GM12878 (cell line): ENCODE measurements around the gene DDAH1. TPM values are rescaled to one million over a fixed set of nuclear protein-coding genes. Genes with fewer than 3 reads are reported as not detected.

Experiments used
- ATAC-seq: fragments of 200-7000 bp; cut with Tn5 transposase; 3 replicates; pipeline ENCODE4 v1.9.1; 2020; ENCODE audit warnings: mild to moderate bottlenecking, moderate library complexity
- BruUV-seq: library from RNA; stranded (reverse); fragments of 400-500 nt; replicated peaks from 2 replicates; lab custom pipeline; 2021; lab: Mats Ljungman, UMichigan
- CTCF ChIA-PET: fragments of 300-600 bp; sonication (Branson Sonifier 250); formaldehyde crosslinking; extraction: SDS; loops from one replicate; lab custom pipeline; 2021; ENCODE audit warnings: inconsistent platforms; lab: Yijun Ruan, JAX
- POLR2A ChIA-PET: fragments of 350-600 bp; formaldehyde crosslinking; extraction: SDS; loops from one replicate; lab custom pipeline; 2021; ENCODE audit warnings: inconsistent platforms; lab: Charles Lee
- RAD21 ChIA-PET: fragments of 300-600 bp; sonication (Branson Sonifier 250); formaldehyde crosslinking; loops from one replicate; lab custom pipeline; 2023; ENCODE audit warnings: antibody characterized with exemption; ENCODE audit not compliant: unreplicated experiment; lab: Charles Lee
- SMC1A ChIA-PET: fragments of 300-600 bp; sonication (Branson Sonifier 250); formaldehyde crosslinking; loops from one replicate; lab custom pipeline; 2023; ENCODE audit not compliant: unreplicated experiment, uncharacterized antibody; lab: Charles Lee
- DNase-seq: peaks from one replicate; pipeline ENCODE4 v3.0.0-alpha.2; 2011; ENCODE audit warnings: low read depth, low spot score
- FAIRE-seq: peaks from 3 replicates; lab custom pipeline; 2011; peaks lifted over from hg19 to GRCh38; lab: Jason Lieb, UNC
- H2AFZ ChIP-seq: 2 replicates; pipeline ENCODE4 v1.6.0; 2011; ENCODE audit warnings: low read depth, low read length, control low read depth; ENCODE audit not compliant: control insufficient read depth
- H3K27ac ChIP-seq: 2 replicates; pipeline ENCODE4 v1.5.1; 2011; ENCODE audit warnings: control low read depth; ENCODE audit not compliant: control insufficient read depth, insufficient read depth
- H3K27me3 ChIP-seq, 2 experiments: replicated peaks in 1 of 2; 2 replicates each; pipeline versions ENCODE4 v1.6.0 to v1.6.1; 2011; ENCODE audit warnings: low read length in 1 of 2; ENCODE audit not compliant: control insufficient read depth in 2 of 2, insufficient read depth in 2 of 2
- H3K36me3 ChIP-seq, 2 experiments: 2 replicates each; pipeline ENCODE4 v1.5.1; 2011; ENCODE audit warnings: low read length in 1 of 2; ENCODE audit not compliant: control insufficient read depth in 2 of 2, insufficient read depth in 2 of 2
- H3K4me1 ChIP-seq: 2 replicates; pipeline ENCODE4 v1.6.1; 2011; ENCODE audit warnings: mild to moderate bottlenecking, low read length, moderate library complexity, mixed read lengths; ENCODE audit not compliant: control insufficient read depth, insufficient read depth
- H3K4me2 ChIP-seq: 2 replicates; pipeline ENCODE4 v1.6.0; 2011; ENCODE audit warnings: control low read depth; ENCODE audit not compliant: control insufficient read depth, insufficient read depth
- H3K4me3 ChIP-seq: fragments of 200-600 bp; sonication (generic); 2 replicates; pipeline ENCODE4 v1.5.1; 2016
- H3K79me2 ChIP-seq: 2 replicates; pipeline ENCODE4 v1.6.0; 2011; ENCODE audit warnings: low read length; ENCODE audit not compliant: control insufficient read depth, insufficient read depth
- H3K9ac ChIP-seq: 2 replicates; pipeline ENCODE4 v1.8.0; 2011; ENCODE audit warnings: low read length, control low read depth, mixed read lengths; ENCODE audit not compliant: control insufficient read depth, insufficient read depth
- H3K9me3 ChIP-seq: replicated peaks from 3 replicates; pipeline ENCODE4 v1.5.1; 2011; ENCODE audit warnings: mild to moderate bottlenecking, low read length; ENCODE audit not compliant: control insufficient read depth, insufficient read depth
- H4K20me1 ChIP-seq: 2 replicates; pipeline ENCODE4 v1.6.0; 2011; ENCODE audit not compliant: control insufficient read depth, insufficient read depth
- GATAD2B ChIP-seq: fragments of 450-650 bp; conservative IDR thresholded peaks from 2 replicates; pipeline ENCODE4 v1.6.1; 2017; ENCODE audit warnings: low read depth, mild to moderate bottlenecking, moderate library complexity
- MEF2A ChIP-seq: IDR thresholded peaks from 2 replicates; pipeline ENCODE4 v1.6.1; 2011; ENCODE audit warnings: low read depth, mild to moderate bottlenecking, low read length, moderate library complexity; ENCODE audit not compliant: insufficient read depth
- MTA3 ChIP-seq: IDR thresholded peaks from 2 replicates; pipeline ENCODE4 v1.6.1; 2012; ENCODE audit warnings: low read length, inconsistent platforms, borderline replicate concordance
- MXI1 ChIP-seq: fragments of 150-350 bp; IDR thresholded peaks from 2 replicates; pipeline ENCODE4 v1.6.1; 2011; ENCODE audit warnings: low read depth, mild to moderate bottlenecking, inconsistent platforms, low read length, improper control_type of control experiment
- POLR2AphosphoS5 ChIP-seq: IDR thresholded peaks from 2 replicates; pipeline ENCODE4 v1.6.1; 2011; ENCODE audit warnings: mild to moderate bottlenecking, low read length, inconsistent platforms
- RBBP5 ChIP-seq: fragments of 200-600 bp; sonication (generic); conservative IDR thresholded peaks from 2 replicates; pipeline ENCODE4 v1.6.1; 2016
- SUPT20H ChIP-seq: IDR thresholded peaks from 2 replicates; pipeline ENCODE4 v1.6.1; 2011; ENCODE audit warnings: low read depth, mild to moderate bottlenecking, low read length, moderate library complexity, borderline replicate concordance; ENCODE audit not compliant: control insufficient read depth
- ZBED1 ChIP-seq: IDR thresholded peaks from 2 replicates; pipeline ENCODE4 v1.6.1; 2016; ENCODE audit warnings: borderline replicate concordance
- ZNF207 ChIP-seq: fragments of 450-650 bp; IDR thresholded peaks from 2 replicates; pipeline ENCODE4 v1.6.1; 2014; ENCODE audit warnings: antibody characterized with exemption, mild to moderate bottlenecking, borderline replicate concordance
- ZNF24 ChIP-seq: fragments of 450-650 bp; IDR thresholded peaks from 2 replicates; pipeline ENCODE4 v1.6.1; 2017; ENCODE audit warnings: antibody characterized with exemption, mild to moderate bottlenecking
- WGBS: methylation state at CpG from one replicate; pipeline ENCODE4 v1.1.6; 2016; ENCODE audit warnings: low lambda C conversion rate; ENCODE audit not compliant: insufficient replicate concordance, insufficient coverage; ENCODE audit errors: missing lambda C conversion rate; 5-methylcytosine and 5-hydroxymethylcytosine counted together
- in situ Hi-C: fragments of 300-500 bp; cut with MboI; formaldehyde crosslinking; loops from 9 replicates; pipeline ENCODE4 v1.14.3; 2018; ENCODE audit warnings: mixed read lengths
- intact Hi-C: fragments of 100-400 bp; cut with micrococcal nuclease; formaldehyde crosslinking; loops from one replicate; pipeline ENCODE4 v1.14.2; 2022; ENCODE audit not compliant: unreplicated experiment
- polyA plus RNA-seq, 11 experiments: library from polyadenylated mRNA; depleted of rRNA in 4 of 11; unstranded in 6 of 11; stranded (reverse) in 5 of 11; fragments of >200 nt; fragmentation: Nextera tagmentation in 4 of 11; fragmentation: Illumina TruSeq in 1 of 11; extraction: Ambion mirVana in 4 of 11; extraction: Trizol in 1 of 11; gene quantifications; 1 replicate in 1 of 11; 2 replicates in 10 of 11; pipeline versions ENCODE4 v1.2.1 to v1.2.3, GENCODE V29; 2011 to 2016; ENCODE audit warnings: inconsistent platforms in 2 of 11, missing spikeins in 2 of 11, low read depth in 1 of 11
- total RNA-seq, 4 experiments: library from RNA; depleted of rRNA in 3 of 4; stranded (reverse); fragments of >200 nt in 3 of 4; fragmentation: Illumina TruSeq in 1 of 4; extraction: Trizol in 1 of 4; gene quantifications; 2 replicates each; pipeline versions ENCODE4 v1.2.1 to v1.2.3, GENCODE V29; 2013 to 2021
- TF ChIP-seq, protein P1 (sequence below): fragments of 450-650 bp; IDR thresholded peaks from 2 replicates; pipeline ENCODE4 v1.6.1; 2017; ENCODE audit warnings: antibody characterized with exemption, mild to moderate bottlenecking, moderate library complexity
- TF ChIP-seq, protein P2 (sequence below): fragments of 450-650 bp; conservative IDR thresholded peaks from 2 replicates; pipeline ENCODE4 v1.6.1; 2017; ENCODE audit warnings: mild to moderate bottlenecking, moderate library complexity

Gene DDAH1
- total and polyA plus RNA-seq, 10 of the 15 experiments (the other 5 are each of a cell fraction or from before 2014, with no cell fraction given), result 0.07 to 0.88 (median 0.27) TPM; not detected in 6

DNA sequence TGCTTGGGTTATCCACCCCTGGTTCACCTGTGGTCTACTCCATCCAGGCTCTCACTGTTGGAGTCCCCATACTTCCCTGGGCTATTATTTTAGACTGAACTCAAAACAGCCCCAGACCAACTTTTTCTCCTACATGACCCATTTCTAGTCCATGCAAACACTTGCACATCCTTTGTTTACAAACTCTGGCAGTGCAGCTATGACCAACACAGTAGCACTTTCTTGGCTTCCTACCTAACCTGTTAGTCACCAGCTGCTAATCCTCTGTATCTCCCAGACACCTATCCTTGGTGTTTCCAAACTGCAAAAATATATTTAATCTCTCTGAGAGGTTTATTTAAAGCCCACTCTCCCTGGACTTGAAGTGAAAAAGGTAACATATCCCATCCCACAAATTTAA, 90.8 kb downstream of the DDAH1 start (continued):
- TF ChIP-seq MEF2A, result no peak
- TF ChIP-seq ZNF24, result no peak

DNA sequence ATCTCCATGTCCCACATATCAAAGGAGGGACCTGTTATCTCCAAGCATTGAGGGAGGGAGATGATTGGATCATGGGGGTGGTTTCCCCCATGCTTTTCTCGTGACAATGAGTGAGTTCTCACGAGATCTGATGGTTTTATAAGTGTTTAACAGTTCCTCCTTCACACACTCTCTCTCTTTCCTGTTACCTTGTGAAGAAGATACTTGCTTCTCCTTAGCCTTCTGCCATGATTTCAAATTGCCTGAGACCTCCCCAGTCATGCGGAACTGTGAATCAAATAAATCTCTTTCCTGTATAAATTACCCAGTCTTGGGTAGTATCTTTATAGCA, 91.6 kb downstream of the DDAH1 start:
- no peak overlapping the region for H3K27ac ChIP-seq
- no peak for ATAC-seq
- no peaks in the 10 kb centered on the region for H3K27me3 ChIP-seq
- in situ Hi-C loops, result no loop called here
- H3K4me3 ChIP-seq, result no peak overlapping the region
- H3K36me3 ChIP-seq, result no peaks in the 10 kb centered on the region
- no TSS peak for BruUV-seq
- H3K79me2 ChIP-seq, result no peaks in the 10 kb centered on the region
- WGBS, result 26% methylated on average over 3 of the region's 3 CpGs
- ChIA-PET RAD21 (no interaction called here), CTCF (no interaction called here), SMC1A (no interaction called here), POLR2A (no interaction called here)
- H4K20me1 ChIP-seq, result no peaks in the 10 kb centered on the region
- H3K4me2 ChIP-seq, result no peak overlapping the region
- H3K4me1 ChIP-seq, result no peaks in the 10 kb centered on the region
- intact Hi-C loops, result no loop called here
- no peak overlapping the region for H3K9ac ChIP-seq
- no peaks in the 10 kb centered on the region for H3K9me3 ChIP-seq
- TF ChIP-seq POLR2AphosphoS5 (no peak), ZNF207 (no peak), GATAD2B (no peak), RBBP5 (no peak), ZBED1 (no peak), MTA3 (no peak), MXI1 (no peak), SUPT20H (no peak)
- TF ChIP-seq, protein P1, sequence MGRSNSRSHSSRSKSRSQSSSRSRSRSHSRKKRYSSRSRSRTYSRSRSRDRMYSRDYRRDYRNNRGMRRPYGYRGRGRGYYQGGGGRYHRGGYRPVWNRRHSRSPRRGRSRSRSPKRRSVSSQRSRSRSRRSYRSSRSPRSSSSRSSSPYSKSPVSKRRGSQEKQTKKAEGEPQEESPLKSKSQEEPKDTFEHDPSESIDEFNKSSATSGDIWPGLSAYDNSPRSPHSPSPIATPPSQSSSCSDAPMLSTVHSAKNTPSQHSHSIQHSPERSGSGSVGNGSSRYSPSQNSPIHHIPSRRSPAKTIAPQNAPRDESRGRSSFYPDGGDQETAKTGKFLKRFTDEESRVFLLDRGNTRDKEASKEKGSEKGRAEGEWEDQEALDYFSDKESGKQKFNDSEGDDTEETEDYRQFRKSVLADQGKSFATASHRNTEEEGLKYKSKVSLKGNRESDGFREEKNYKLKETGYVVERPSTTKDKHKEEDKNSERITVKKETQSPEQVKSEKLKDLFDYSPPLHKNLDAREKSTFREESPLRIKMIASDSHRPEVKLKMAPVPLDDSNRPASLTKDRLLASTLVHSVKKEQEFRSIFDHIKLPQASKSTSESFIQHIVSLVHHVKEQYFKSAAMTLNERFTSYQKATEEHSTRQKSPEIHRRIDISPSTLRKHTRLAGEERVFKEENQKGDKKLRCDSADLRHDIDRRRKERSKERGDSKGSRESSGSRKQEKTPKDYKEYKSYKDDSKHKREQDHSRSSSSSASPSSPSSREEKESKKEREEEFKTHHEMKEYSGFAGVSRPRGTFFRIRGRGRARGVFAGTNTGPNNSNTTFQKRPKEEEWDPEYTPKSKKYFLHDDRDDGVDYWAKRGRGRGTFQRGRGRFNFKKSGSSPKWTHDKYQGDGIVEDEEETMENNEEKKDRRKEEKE, result no peak
- TF ChIP-seq, protein P2, sequence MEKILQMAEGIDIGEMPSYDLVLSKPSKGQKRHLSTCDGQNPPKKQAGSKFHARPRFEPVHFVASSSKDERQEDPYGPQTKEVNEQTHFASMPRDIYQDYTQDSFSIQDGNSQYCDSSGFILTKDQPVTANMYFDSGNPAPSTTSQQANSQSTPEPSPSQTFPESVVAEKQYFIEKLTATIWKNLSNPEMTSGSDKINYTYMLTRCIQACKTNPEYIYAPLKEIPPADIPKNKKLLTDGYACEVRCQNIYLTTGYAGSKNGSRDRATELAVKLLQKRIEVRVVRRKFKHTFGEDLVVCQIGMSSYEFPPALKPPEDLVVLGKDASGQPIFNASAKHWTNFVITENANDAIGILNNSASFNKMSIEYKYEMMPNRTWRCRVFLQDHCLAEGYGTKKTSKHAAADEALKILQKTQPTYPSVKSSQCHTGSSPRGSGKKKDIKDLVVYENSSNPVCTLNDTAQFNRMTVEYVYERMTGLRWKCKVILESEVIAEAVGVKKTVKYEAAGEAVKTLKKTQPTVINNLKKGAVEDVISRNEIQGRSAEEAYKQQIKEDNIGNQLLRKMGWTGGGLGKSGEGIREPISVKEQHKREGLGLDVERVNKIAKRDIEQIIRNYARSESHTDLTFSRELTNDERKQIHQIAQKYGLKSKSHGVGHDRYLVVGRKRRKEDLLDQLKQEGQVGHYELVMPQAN, result no peak
- TF ChIP-seq, all 136 proteins: peak for 0
- DNase-seq (no peak), FAIRE-seq (no peak)
- H2AFZ ChIP-seq, result no peak overlapping the region
